HFF-Myc (cell line): ENCODE measurements around the gene CPNE5.

ENCODE experiments used
- DNase-seq: peaks from one replicate; pipeline ENCODE4 v3.0.0-alpha.2; 2011; ENCODE audit warnings: low read depth; ENCODE audit errors: extremely low read depth
- H3K4me3 ChIP-seq: replicated peaks from 2 replicates; pipeline ENCODE4 v1.5.1; 2011; ENCODE audit warnings: low read depth, mild to moderate bottlenecking, control low read depth, low read length
- TF ChIP-seq, protein P1 (sequence below): IDR thresholded peaks from 2 replicates; pipeline ENCODE4 v1.5.1; 2012; ENCODE audit warnings: mild to moderate bottlenecking, low read depth, low read length, control low read depth; ENCODE audit errors: missing control alignments

Gene CPNE5

GRCh38 chr6:36720251-36721141, 118.7 kb downstream of the CPNE5 start:
- no peak for DNase-seq
- H3K4me3 ChIP-seq: no peak overlapping the region
- TF ChIP-seq, protein P1, sequence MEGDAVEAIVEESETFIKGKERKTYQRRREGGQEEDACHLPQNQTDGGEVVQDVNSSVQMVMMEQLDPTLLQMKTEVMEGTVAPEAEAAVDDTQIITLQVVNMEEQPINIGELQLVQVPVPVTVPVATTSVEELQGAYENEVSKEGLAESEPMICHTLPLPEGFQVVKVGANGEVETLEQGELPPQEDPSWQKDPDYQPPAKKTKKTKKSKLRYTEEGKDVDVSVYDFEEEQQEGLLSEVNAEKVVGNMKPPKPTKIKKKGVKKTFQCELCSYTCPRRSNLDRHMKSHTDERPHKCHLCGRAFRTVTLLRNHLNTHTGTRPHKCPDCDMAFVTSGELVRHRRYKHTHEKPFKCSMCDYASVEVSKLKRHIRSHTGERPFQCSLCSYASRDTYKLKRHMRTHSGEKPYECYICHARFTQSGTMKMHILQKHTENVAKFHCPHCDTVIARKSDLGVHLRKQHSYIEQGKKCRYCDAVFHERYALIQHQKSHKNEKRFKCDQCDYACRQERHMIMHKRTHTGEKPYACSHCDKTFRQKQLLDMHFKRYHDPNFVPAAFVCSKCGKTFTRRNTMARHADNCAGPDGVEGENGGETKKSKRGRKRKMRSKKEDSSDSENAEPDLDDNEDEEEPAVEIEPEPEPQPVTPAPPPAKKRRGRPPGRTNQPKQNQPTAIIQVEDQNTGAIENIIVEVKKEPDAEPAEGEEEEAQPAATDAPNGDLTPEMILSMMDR: no peak

- TF ChIP-seq, protein P1: no peak
- no peak overlapping the region for H3K4me3 ChIP-seq
- DNase-seq: no peak
Measured at GRCh38 chr6:36719126-36719525, 120.1 kb downstream of the CPNE5 start.

DNA sequence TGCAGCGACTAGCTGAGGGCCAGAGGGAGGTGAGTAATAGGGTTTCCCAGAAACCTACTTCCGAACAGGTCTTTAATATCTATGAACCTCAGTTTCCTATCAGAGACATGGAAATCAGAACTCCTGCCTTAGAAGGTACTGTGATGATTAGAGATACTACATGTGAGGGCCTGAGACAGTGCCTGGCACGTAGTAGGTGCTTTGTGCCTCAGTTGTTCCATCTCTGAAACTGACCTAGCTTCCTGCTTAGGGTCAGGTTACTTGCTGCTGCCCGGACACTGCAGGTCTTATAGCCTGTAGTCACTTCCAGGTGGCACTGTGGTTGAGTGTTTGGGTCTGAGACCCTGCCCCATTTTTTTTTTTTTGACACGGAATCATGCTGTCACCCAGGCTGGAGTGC, 120.7 kb downstream of the CPNE5 start:
- no peak for DNase-seq
- TF ChIP-seq, protein P1: no peak
- no peak overlapping the region for H3K4me3 ChIP-seq

DNA sequence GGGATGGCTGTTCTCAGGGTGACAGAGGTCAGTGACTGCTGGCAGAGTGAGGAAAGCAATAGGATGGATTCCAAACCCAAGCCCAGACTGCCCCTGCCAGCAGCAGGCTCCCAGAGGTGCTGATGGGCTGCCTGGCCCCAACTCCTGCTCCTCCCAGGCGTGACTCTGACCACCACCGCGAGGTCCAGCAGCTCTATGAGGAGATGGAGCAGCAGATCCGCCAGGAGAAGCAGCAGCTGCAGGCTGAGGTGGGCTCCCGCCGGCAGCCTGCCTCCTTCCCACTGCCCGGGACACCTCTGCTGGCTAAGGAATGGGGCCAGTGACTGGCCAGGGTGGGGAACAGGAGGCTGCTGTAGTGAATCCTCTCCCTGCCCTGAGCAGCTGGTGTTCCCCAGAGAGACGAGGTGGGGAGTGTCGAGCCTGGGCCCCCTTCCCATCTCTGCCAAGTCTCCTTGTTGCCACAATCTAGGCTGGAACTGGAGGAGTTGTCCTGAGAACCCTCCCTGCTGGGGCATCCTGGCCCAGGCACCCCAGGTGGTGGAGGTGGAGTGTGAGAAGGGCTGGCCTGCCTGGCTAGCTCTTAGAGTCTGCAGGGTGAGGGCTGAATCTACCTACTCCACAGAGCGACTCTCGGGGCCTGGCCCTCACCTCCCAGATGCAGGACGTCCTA, 121.2 kb downstream of the CPNE5 start:
- H3K4me3 ChIP-seq: no peak overlapping the region
- no peak for DNase-seq
- TF ChIP-seq, protein P1: no peak

GRCh38 chr6:36717231-36717825, 121.9 kb downstream of the CPNE5 start:
- TF ChIP-seq, protein P1: no peak
- H3K4me3 ChIP-seq: no peak overlapping the region
- DNase-seq: no peak

DNA sequence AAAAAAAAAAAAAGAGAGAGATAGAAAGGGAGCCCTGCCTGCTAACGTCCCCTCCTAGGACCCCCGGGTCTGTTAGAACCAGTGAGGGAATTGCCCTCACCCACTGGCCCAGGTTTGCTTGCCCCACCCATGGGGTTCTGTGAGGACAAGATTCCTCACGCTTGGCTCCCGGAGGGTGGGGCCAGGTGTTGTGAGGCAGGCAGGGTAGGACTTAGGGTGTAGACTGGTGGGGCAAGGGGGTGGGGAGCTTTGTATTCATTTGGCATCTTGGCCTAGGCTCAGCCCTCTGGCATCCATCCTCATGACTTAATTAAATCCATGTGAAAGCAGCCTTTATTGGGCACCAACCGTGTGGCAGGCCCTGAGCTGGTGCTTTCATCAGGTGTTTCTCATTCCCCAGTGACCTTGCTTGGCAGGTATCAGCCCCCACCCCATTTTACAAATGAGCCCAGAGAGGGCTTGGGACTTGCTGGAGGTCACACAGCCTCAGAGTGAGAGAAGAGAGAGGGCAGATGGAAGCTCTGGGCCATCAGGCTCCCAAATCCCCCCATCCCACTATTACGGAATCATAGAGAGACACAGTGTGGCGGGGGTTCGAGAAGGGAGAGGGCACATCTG, 122.7 kb downstream of the CPNE5 start:
- DNase-seq: no peak
- H3K4me3 ChIP-seq: no peak overlapping the region
- TF ChIP-seq, protein P1: no peak
